Measurements from ENCODE around the gene ZNF780B.

- TF ChIP-seq EZH2phosphoT487 (IDR thresholded peaks at IDR 0.05; ENCODE audit: low read depth, severe bottlenecking, unreplicated experiment) = no peak
- no peak for TF ChIP-seq CTCF (IDR thresholded peaks at IDR 0.05; ENCODE audit: poor library complexity)
Observed at GRCh38 chr19:40056505-40056904, 474 bp upstream of the ZNF780B start.

Measured in hepatocyte (in vitro differentiated cells).